Neural cell (in vitro differentiated cells): ENCODE measurements around the gene PCDHGA11. TPM values are rescaled to one million over a fixed set of nuclear protein-coding genes. Genes with fewer than 3 reads are reported as not detected.

ENCODE experiments used
- H2AFZ ChIP-seq: fragments of 200-600, 300-800 bp; sonication (generic), shearing (Covaris generic); 2 replicates; pipeline ENCODE4 v1.6.0; 2014; ENCODE audit warnings: low read depth, mild to moderate bottlenecking, antibody characterized with exemption, low read length, moderate library complexity
- H3F3A ChIP-seq: fragments of 200-600 bp; shearing (Covaris generic); 2 replicates; pipeline ENCODE4 v1.6.1; 2016; ENCODE audit warnings: mild to moderate bottlenecking, moderate library complexity, mixed read lengths, antibody characterized with exemption, low read length; ENCODE audit not compliant: insufficient read depth, poor library complexity, severe bottlenecking
- H3K27ac ChIP-seq: fragments of 200-600, 300-800 bp; sonication (generic), shearing (Covaris generic); 2 replicates; pipeline ENCODE4 v1.5.1; 2014; ENCODE audit warnings: mild to moderate bottlenecking, low read length, moderate library complexity
- H3K27me3 ChIP-seq: fragments of 300-800, 200-600 bp; sonication (generic), shearing (Covaris generic); 2 replicates; pipeline ENCODE4 v1.6.0; 2014; ENCODE audit warnings: mild to moderate bottlenecking, low read depth, low read length, moderate library complexity; ENCODE audit not compliant: insufficient read depth
- H3K36me3 ChIP-seq: fragments of 300-800, 200-600 bp; sonication (generic), shearing (Covaris generic); 2 replicates; pipeline ENCODE4 v1.5.1; 2014; ENCODE audit warnings: mild to moderate bottlenecking, antibody characterized with exemption, low read length, moderate library complexity; ENCODE audit not compliant: insufficient read depth
- H3K4me2 ChIP-seq: fragments of 300-800, 200-600 bp; sonication (generic), shearing (Covaris generic); 2 replicates; pipeline ENCODE4 v1.6.0; 2014; ENCODE audit warnings: mild to moderate bottlenecking, low read length
- H3K4me3 ChIP-seq: fragments of 300-800, 200-600 bp; sonication (generic), shearing (Covaris generic); 2 replicates; pipeline ENCODE4 v1.5.1; 2014; ENCODE audit warnings: mild to moderate bottlenecking, low read length, moderate library complexity
- H3K79me2 ChIP-seq: fragments of 200-600 bp; shearing (Covaris generic); replicated peaks from 2 replicates; pipeline ENCODE4 v1.6.0; 2014; ENCODE audit warnings: mild to moderate bottlenecking, low read length, moderate library complexity; ENCODE audit not compliant: insufficient read depth
- H3K9ac ChIP-seq: fragments of 300-800, 200-600 bp; sonication (generic), shearing (Covaris generic); 2 replicates; pipeline ENCODE4 v1.6.1; 2016; ENCODE audit warnings: mild to moderate bottlenecking, low read length, mixed read lengths
- H3K9me2 ChIP-seq: fragments of 200-600 bp; shearing (Covaris generic); 2 replicates; pipeline ENCODE4 v1.6.1; 2016; ENCODE audit warnings: mild to moderate bottlenecking, low read length, mixed read lengths; ENCODE audit not compliant: insufficient read depth
- H3K9me3 ChIP-seq: fragments of 200-600, 300-800 bp; sonication (generic), shearing (Covaris generic); 2 replicates; pipeline ENCODE4 v1.6.1; 2016; ENCODE audit warnings: mild to moderate bottlenecking, mixed run types, low read length, moderate library complexity, mixed read lengths
- H4K20me1 ChIP-seq: fragments of 200-600 bp; shearing (Covaris generic); 2 replicates; pipeline ENCODE4 v1.6.1; 2016; ENCODE audit warnings: mild to moderate bottlenecking, mixed run types; ENCODE audit not compliant: insufficient read depth
- EP300 ChIP-seq: fragments of 450-650 bp; conservative IDR thresholded peaks from 2 replicates; pipeline ENCODE4 v1.6.1; 2014; ENCODE audit warnings: antibody characterized with exemption, mild to moderate bottlenecking, moderate library complexity; ENCODE audit not compliant: poor library complexity, severe bottlenecking
- EZH2 ChIP-seq: fragments of 200-600, 300-800 bp; shearing (Covaris generic), sonication (generic); IDR thresholded peaks from 2 replicates; pipeline ENCODE4 v1.6.1; 2014; ENCODE audit warnings: antibody characterized with exemption, low read length, borderline replicate concordance, mild to moderate bottlenecking; ENCODE audit not compliant: insufficient read depth, poor library complexity, severe bottlenecking
- MXI1 ChIP-seq: fragments of 450-650 bp; conservative IDR thresholded peaks from 2 replicates; pipeline ENCODE4 v1.6.1; 2014; ENCODE audit warnings: antibody characterized with exemption, mild to moderate bottlenecking; ENCODE audit not compliant: poor library complexity, severe bottlenecking
- POLR2AphosphoS5 ChIP-seq: IDR thresholded peaks from 2 replicates; pipeline ENCODE4 v1.6.1; 2012
- RAD21 ChIP-seq: fragments of 450-650 bp; conservative IDR thresholded peaks from 2 replicates; pipeline ENCODE4 v1.6.1; 2014; ENCODE audit warnings: antibody characterized with exemption, mild to moderate bottlenecking, moderate library complexity
- REST ChIP-seq: IDR thresholded peaks from 2 replicates; pipeline ENCODE4 v1.6.1; 2012; ENCODE audit warnings: borderline replicate concordance
- SMC3 ChIP-seq: fragments of 450-650 bp; conservative IDR thresholded peaks from 2 replicates; pipeline ENCODE4 v1.6.1; 2014; ENCODE audit warnings: antibody characterized with exemption, mild to moderate bottlenecking, moderate library complexity; ENCODE audit not compliant: poor library complexity
- TAF1 ChIP-seq: IDR thresholded peaks from 2 replicates; pipeline ENCODE4 v1.6.1; 2012; ENCODE audit warnings: low read depth
- polyA plus RNA-seq: library from polyadenylated mRNA; depleted of rRNA; stranded (reverse); fragments of >200 nt; gene quantifications from 2 replicates; pipeline ENCODE4 v1.2.3, GENCODE V29; 2014
- TF ChIP-seq, protein P1 (sequence below): fragments of 450-650 bp; IDR thresholded peaks from 2 replicates; pipeline ENCODE4 v1.5.1; 2014; ENCODE audit warnings: antibody characterized with exemption, mild to moderate bottlenecking, moderate library complexity; ENCODE audit not compliant: poor library complexity, severe bottlenecking

Gene PCDHGA11
- polyA plus RNA-seq, 1 donor from 2014 or later, result 0.32 TPM

DNA sequence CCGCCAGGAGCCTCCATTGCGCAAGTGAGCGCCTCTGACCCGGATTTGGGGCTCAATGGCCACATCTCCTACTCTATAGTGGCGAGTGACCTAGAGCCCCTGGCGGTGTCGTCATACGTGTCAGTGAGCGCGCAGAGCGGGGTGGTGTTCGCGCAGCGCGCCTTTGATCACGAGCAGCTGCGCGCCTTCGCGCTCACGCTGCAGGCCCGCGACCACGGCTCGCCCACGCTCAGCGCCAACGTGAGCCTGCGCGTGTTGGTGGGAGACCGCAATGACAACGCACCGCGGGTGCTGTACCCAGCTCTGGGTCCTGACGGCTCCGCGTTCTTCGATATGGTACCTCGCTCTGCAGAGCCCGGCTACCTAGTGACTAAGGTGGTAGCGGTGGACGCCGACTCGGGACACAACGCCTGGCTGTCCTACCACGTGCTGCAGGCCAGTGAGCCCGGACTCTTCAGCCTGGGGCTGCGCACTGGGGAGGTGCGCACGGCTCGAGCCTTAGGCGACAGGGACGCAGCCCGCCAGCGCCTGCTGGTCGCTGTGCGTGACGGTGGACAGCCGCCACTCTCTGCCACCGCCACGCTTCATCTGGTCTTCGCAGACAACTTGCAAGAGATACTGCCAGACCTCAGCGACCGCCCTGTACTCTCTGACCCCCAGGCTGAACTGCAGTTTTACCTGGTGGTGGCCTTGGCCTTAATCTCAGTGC is 11.1 kb upstream of the PCDHGA11 start:
- no peaks in the 10 kb centered on the region for H4K20me1 ChIP-seq
- H3K4me3 ChIP-seq, result peak overlapping the region; percentile 66

GRCh38 chr5:141411575-141411974 is 9.3 kb upstream of the PCDHGA11 start:
- no peaks in the 10 kb centered on the region for H4K20me1 ChIP-seq
- H3K79me2 ChIP-seq, result peaks cover 53% of the 10 kb centered on the region
- no peaks in the 10 kb centered on the region for H3K27me3 ChIP-seq
- H3F3A ChIP-seq, result peaks cover 9% of the 10 kb centered on the region
- peaks cover 67% of the 10 kb centered on the region for H3K36me3 ChIP-seq
- TF ChIP-seq EZH2 (no peak), RAD21 (no peak)
- peak overlapping the region; percentile 66 for H3K4me3 ChIP-seq
- H3K4me2 ChIP-seq, result peak overlapping the region; percentile 44
- no peaks in the 10 kb centered on the region for H3K9me2 ChIP-seq
- no peak overlapping the region for H3K9ac ChIP-seq
- H2AFZ ChIP-seq, result no peak overlapping the region
- H3K27ac ChIP-seq, result no peak overlapping the region
- peaks cover 66% of the 10 kb centered on the region for H3K9me3 ChIP-seq

More for the DNA sequence above, 11.1 kb upstream of the PCDHGA11 start:
- Histone ChIP-seq H3K4me2 (no peak overlapping the region), H3K36me3 (peaks cover 49% of the 10 kb centered on the region), H3K27ac (no peak overlapping the region), H3K79me2 (peaks cover 44% of the 10 kb centered on the region), H3F3A (peaks cover 9% of the 10 kb centered on the region), H3K9ac (no peak overlapping the region), H2AFZ (no peak overlapping the region), H3K27me3 (no peaks in the 10 kb centered on the region), H3K9me2 (no peaks in the 10 kb centered on the region), H3K9me3 (peaks cover 53% of the 10 kb centered on the region)
- no peak for TF ChIP-seq TAF1

GRCh38 chr5:141412854-141413539 is 7.9 kb upstream of the PCDHGA11 start, which contains the start of gene PCDHGA10:
Gene PCDHGA10, plus strand, starts transcription at chr5:141412987. Its CDS starts 189 bp downstream, at chr5:141413176.
- Histone ChIP-seq H3K27me3 (no peaks in the 10 kb centered on the region), H3K4me2 (no peak within 1 kb of the TSS), H3K36me3 (peaks cover 76% of the 10 kb centered on the region), H3K79me2 (peaks cover 60% of the 10 kb centered on the region), H3K9me2 (no peaks in the 10 kb centered on the region), H3K9ac (peak within 1 kb of the TSS; percentile 25), H3K27ac (peak within 1 kb of the TSS; percentile 45), H2AFZ (no peak within 1 kb of the TSS), H3K4me3 (peak within 1 kb of the TSS; percentile 66), H3F3A (peaks cover 5% of the 10 kb centered on the region), H4K20me1 (no peaks in the 10 kb centered on the region), H3K9me3 (peaks cover 76% of the 10 kb centered on the region)
- no peak for TF ChIP-seq EP300
- TF ChIP-seq MXI1, result no peak
- peak; percentile 56 for TF ChIP-seq RAD21
- no peak for TF ChIP-seq EZH2
- no peak for TF ChIP-seq TAF1
- TF ChIP-seq REST, result no peak
- no peak for TF ChIP-seq POLR2AphosphoS5
- TF ChIP-seq, protein P1, sequence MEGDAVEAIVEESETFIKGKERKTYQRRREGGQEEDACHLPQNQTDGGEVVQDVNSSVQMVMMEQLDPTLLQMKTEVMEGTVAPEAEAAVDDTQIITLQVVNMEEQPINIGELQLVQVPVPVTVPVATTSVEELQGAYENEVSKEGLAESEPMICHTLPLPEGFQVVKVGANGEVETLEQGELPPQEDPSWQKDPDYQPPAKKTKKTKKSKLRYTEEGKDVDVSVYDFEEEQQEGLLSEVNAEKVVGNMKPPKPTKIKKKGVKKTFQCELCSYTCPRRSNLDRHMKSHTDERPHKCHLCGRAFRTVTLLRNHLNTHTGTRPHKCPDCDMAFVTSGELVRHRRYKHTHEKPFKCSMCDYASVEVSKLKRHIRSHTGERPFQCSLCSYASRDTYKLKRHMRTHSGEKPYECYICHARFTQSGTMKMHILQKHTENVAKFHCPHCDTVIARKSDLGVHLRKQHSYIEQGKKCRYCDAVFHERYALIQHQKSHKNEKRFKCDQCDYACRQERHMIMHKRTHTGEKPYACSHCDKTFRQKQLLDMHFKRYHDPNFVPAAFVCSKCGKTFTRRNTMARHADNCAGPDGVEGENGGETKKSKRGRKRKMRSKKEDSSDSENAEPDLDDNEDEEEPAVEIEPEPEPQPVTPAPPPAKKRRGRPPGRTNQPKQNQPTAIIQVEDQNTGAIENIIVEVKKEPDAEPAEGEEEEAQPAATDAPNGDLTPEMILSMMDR, result peak; percentile 52
- TF ChIP-seq SMC3, result peak; percentile 46
